Measurements from ENCODE around the gene NOTUM.
A peak's percentile ranks its signal among the peaks of the same experiment; 100 is the strongest.

NOTUM gene

GRCh38 chr17:81960130-81960958 lies 643 bp downstream of the NOTUM start (continued):
- no peak for TF ChIP-seq ZNF473 (tag by site-specific recombination; IDR thresholded peaks at IDR 0.05)
- peak; percentile 85 for TF ChIP-seq ZIC2 (tag by site-specific recombination; IDR thresholded peaks at IDR 0.05)
- TF ChIP-seq ZBTB48 (tag by site-specific recombination; IDR thresholded peaks at IDR 0.05) = no peak
- TF ChIP-seq HOXC10 (CRISPR knock-in tag; IDR thresholded peaks at IDR 0.05) = no peak
- TF ChIP-seq ZBTB20 (tag by site-specific recombination; IDR thresholded peaks at IDR 0.05) = no peak
- TF ChIP-seq ZNF558 (tag by site-specific recombination; IDR thresholded peaks at IDR 0.05) = no peak
- no peak for TF ChIP-seq OVOL3 (tag by site-specific recombination; IDR thresholded peaks at IDR 0.05)
- no peak for TF ChIP-seq ZNF354C (tag by site-specific recombination; IDR thresholded peaks at IDR 0.05; ENCODE audit: borderline replicate concordance, low read depth)
- TF ChIP-seq ZSCAN30 (tag by site-specific recombination; IDR thresholded peaks at IDR 0.05) = no peak
- peak; percentile 40; the same call in 1 of the 2 replicates for TF ChIP-seq KLF17 (tag by site-specific recombination; IDR thresholded peaks at IDR 0.05)
- no peak for TF ChIP-seq ZNF114 (tag by site-specific recombination; IDR thresholded peaks at IDR 0.05)
- TF ChIP-seq ZNF10 (tag by site-specific recombination; IDR thresholded peaks at IDR 0.05) = no peak
- TF ChIP-seq ZNF768 (tag by site-specific recombination; IDR thresholded peaks at IDR 0.05) = no peak
- TF ChIP-seq ZNF146 (tag by site-specific recombination; IDR thresholded peaks at IDR 0.05) = no peak
- no peak for TF ChIP-seq ZNF555 (tag by site-specific recombination; conservative IDR thresholded peaks at IDR 0.05)
- TF ChIP-seq ZNF121 (tag by site-specific recombination; IDR thresholded peaks at IDR 0.05) = no peak
- TF ChIP-seq ZNF274 (IDR thresholded peaks at IDR 0.05; ENCODE audit: low read length) = no peak
- no peak for TF ChIP-seq ZNF274 (tag by site-specific recombination; IDR thresholded peaks at IDR 0.05; ENCODE audit: borderline replicate concordance)
- no peak for TF ChIP-seq WT1 (tag by site-specific recombination; IDR thresholded peaks at IDR 0.05)
- TF ChIP-seq BCL11A (tag by site-specific recombination; IDR thresholded peaks at IDR 0.05; ENCODE audit: low read depth) = peak; percentile 33; the same call in 1 of the 2 replicates
- no peak for TF ChIP-seq ZNF658 (tag by site-specific recombination; IDR thresholded peaks at IDR 0.05)
- TF ChIP-seq ZNF335 (tag by site-specific recombination; conservative IDR thresholded peaks at IDR 0.05) = peak; percentile 11; the same call in 1 of the 2 replicates
- no peak for TF ChIP-seq ZSCAN23 (tag by site-specific recombination; IDR thresholded peaks at IDR 0.05)
- TF ChIP-seq ZNF677 (tag by site-specific recombination; IDR thresholded peaks at IDR 0.05) = no peak
- 0 out of 2 replicates have a peak, but pooled peaks have one; percentile 22 for TF ChIP-seq ZBTB8A (tag by site-specific recombination; IDR thresholded peaks at IDR 0.05)
- TF ChIP-seq ZBTB26 (tag by site-specific recombination; optimal IDR thresholded peaks at IDR 0.05) = peak; percentile 61
- no peak for TF ChIP-seq ZNF747 (tag by site-specific recombination; IDR thresholded peaks at IDR 0.05)
- no peak for TF ChIP-seq ZNF501 (tag by site-specific recombination; IDR thresholded peaks at IDR 0.05)
- no peak for TF ChIP-seq YY2 (tag by site-specific recombination; IDR thresholded peaks at IDR 0.05)
- TF ChIP-seq ZNF518A (tag by site-specific recombination; conservative IDR thresholded peaks at IDR 0.05; ENCODE audit: low read depth) = no peak
- no peak for TF ChIP-seq ZNF138 (tag by site-specific recombination; IDR thresholded peaks at IDR 0.05; ENCODE audit: borderline replicate concordance)
- TF ChIP-seq GLI2 (tag by site-specific recombination; IDR thresholded peaks at IDR 0.05; ENCODE audit: borderline replicate concordance, low read depth) = no peak
- no peak for TF ChIP-seq ZNF580 (tag by site-specific recombination; IDR thresholded peaks at IDR 0.05)
- peak; percentile 73 for TF ChIP-seq KLF1 (tag by site-specific recombination; IDR thresholded peaks at IDR 0.05)
- TF ChIP-seq ZSCAN16 (tag by site-specific recombination; IDR thresholded peaks at IDR 0.05) = no peak
- TF ChIP-seq SCRT2 (tag by site-specific recombination; IDR thresholded peaks at IDR 0.05) = no peak

Measured in HEK293 (cell line).